Measurements from ENCODE around the gene CDNF. TPM values are rescaled to one million over a fixed set of nuclear protein-coding genes. Genes with fewer than 3 reads are reported as not detected.

CDNF gene
- total RNA-seq, 1 experiment from 2014 or later: 0.39 TPM

DNA sequence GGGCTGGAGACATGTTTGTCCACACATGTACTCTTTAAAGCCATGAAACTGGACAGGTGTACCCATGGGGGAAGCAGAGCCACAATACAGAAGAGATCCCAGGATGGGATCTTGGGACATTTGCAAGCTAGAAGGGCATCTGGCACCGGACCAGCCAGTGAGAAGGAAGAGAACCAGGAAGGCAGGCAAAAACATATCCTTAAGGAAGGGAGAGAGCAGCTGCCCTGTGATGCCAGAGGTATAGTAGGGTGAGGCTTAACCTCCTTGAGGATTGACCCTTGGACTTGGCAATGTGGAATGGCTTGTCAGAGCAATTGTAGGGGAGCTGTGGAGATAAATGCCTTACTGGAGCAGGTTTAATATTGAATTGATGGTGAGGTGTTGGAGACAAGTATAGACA lies 23.0 kb upstream of the CDNF start:
- ATAC-seq (no peak), DNase-seq (ENCODE audit: low read depth, low spot score) (no peak)
- no TSS peak for BruUV-seq (replicated peaks)
- Histone ChIP-seq H3K36me3 (ENCODE audit: control insufficient read depth, insufficient read depth, low read length) (no peaks in the 10 kb centered on the region), H3K4me3 (ENCODE audit: low read depth in 2 of 2, low read length in 2 of 2) (no peak overlapping the region), H3K27me3 (ENCODE audit: control insufficient read depth, insufficient read depth, low read length) (no peaks in the 10 kb centered on the region), H3K9me3 (ENCODE audit: control insufficient read depth, insufficient read depth, low read depth, low read length) (no peaks in the 10 kb centered on the region), H3K27ac (ENCODE audit: low read length) (no peak overlapping the region), H3K4me1 (ENCODE audit: control insufficient read depth, insufficient read depth, low read length) (no peaks in the 10 kb centered on the region)
- ChIA-PET CTCF (no interaction called here), POLR2A (no interaction called here)
- no peak for TF ChIP-seq SIN3A (IDR thresholded peaks at IDR 0.05; ENCODE audit: borderline replicate concordance, insufficient read depth, low read depth, low read length)
- no peak for TF ChIP-seq POLR2AphosphoS5 (IDR thresholded peaks at IDR 0.05; ENCODE audit: low read depth, low read length)
- TF ChIP-seq, protein P1, sequence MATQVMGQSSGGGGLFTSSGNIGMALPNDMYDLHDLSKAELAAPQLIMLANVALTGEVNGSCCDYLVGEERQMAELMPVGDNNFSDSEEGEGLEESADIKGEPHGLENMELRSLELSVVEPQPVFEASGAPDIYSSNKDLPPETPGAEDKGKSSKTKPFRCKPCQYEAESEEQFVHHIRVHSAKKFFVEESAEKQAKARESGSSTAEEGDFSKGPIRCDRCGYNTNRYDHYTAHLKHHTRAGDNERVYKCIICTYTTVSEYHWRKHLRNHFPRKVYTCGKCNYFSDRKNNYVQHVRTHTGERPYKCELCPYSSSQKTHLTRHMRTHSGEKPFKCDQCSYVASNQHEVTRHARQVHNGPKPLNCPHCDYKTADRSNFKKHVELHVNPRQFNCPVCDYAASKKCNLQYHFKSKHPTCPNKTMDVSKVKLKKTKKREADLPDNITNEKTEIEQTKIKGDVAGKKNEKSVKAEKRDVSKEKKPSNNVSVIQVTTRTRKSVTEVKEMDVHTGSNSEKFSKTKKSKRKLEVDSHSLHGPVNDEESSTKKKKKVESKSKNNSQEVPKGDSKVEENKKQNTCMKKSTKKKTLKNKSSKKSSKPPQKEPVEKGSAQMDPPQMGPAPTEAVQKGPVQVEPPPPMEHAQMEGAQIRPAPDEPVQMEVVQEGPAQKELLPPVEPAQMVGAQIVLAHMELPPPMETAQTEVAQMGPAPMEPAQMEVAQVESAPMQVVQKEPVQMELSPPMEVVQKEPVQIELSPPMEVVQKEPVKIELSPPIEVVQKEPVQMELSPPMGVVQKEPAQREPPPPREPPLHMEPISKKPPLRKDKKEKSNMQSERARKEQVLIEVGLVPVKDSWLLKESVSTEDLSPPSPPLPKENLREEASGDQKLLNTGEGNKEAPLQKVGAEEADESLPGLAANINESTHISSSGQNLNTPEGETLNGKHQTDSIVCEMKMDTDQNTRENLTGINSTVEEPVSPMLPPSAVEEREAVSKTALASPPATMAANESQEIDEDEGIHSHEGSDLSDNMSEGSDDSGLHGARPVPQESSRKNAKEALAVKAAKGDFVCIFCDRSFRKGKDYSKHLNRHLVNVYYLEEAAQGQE (IDR thresholded peaks at IDR 0.05; ENCODE audit: insufficient read depth in 1 of 2, low read depth in 2 of 2, low read length in 1 of 2): no peak
- no peak for TF ChIP-seq CTCF (IDR thresholded peaks at IDR 0.05)
- TF ChIP-seq TCF7L2 (IDR thresholded peaks at IDR 0.05; ENCODE audit: low read depth, low read length): no peak
- intact Hi-C loops (cut with micrococcal nuclease; ENCODE audit: unreplicated experiment) (no loop called here), in situ Hi-C loops (cut with HindIII; ENCODE audit: low pct_unique_long_range_greater_than_20kb, low sequenced_read_pairs) (no loop called here)

DNA sequence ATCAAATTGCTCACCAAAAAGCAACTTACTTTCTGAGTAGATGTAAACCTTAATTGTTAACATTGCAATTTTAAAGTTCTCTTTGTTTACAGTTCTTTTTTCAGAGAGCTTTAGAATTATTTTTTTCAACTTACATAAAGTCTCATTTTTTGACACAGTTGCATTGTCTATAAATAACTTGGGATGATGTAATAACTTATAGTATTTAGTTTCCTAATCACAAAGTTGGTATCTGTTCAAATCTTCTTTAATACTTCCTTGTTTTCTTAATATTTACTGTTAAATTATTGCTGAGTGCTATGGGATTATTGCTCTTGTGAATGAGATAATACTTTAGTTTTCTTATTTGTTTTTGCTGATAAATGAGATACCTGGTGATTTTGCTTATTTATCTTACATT lies 21.9 kb upstream of the CDNF start:
- no peaks in the 10 kb centered on the region for H3K9me3 ChIP-seq (ENCODE audit: control insufficient read depth, insufficient read depth, low read depth, low read length)
- CTCF ChIA-PET: no interaction called here
- H3K4me3 ChIP-seq (ENCODE audit: low read depth in 2 of 2, low read length in 2 of 2): no peak overlapping the region
- no peak overlapping the region for H3K27ac ChIP-seq (ENCODE audit: low read length)
- intact Hi-C loops (cut with micrococcal nuclease; ENCODE audit: unreplicated experiment) (no loop called here), in situ Hi-C loops (cut with HindIII; ENCODE audit: low pct_unique_long_range_greater_than_20kb, low sequenced_read_pairs) (no loop called here)
- H3K36me3 ChIP-seq (ENCODE audit: control insufficient read depth, insufficient read depth, low read length): 0 out of 2 replicates have a peak, but pooled peaks cover 2% of the 10 kb centered on the region
- H3K27me3 ChIP-seq (ENCODE audit: control insufficient read depth, insufficient read depth, low read length): no peaks in the 10 kb centered on the region
- ATAC-seq (no peak), DNase-seq (ENCODE audit: low read depth, low spot score) (no peak)
- TF ChIP-seq CTCF (IDR thresholded peaks at IDR 0.05) (no peak), POLR2AphosphoS5 (IDR thresholded peaks at IDR 0.05; ENCODE audit: low read depth, low read length) (no peak), SIN3A (IDR thresholded peaks at IDR 0.05; ENCODE audit: borderline replicate concordance, insufficient read depth, low read depth, low read length) (no peak), TCF7L2 (IDR thresholded peaks at IDR 0.05; ENCODE audit: low read depth, low read length) (no peak)
- TF ChIP-seq, protein P1 (IDR thresholded peaks at IDR 0.05; ENCODE audit: insufficient read depth in 1 of 2, low read depth in 2 of 2, low read length in 1 of 2): no peak
- no peaks in the 10 kb centered on the region for H3K4me1 ChIP-seq (ENCODE audit: control insufficient read depth, insufficient read depth, low read length)
- POLR2A ChIA-PET: no interaction called here
- no TSS peak for BruUV-seq (replicated peaks)
